Neural progenitor cell (in vitro differentiated cells): ENCODE measurements around the gene CCM2.

ENCODE experiments used
- CTCF ChIP-seq: fragments of 200-600 bp; sonication (generic); IDR thresholded peaks from 2 replicates; pipeline ENCODE4 v1.5.1; 2017; ENCODE audit warnings: antibody characterized with exemption, mild to moderate bottlenecking
- EZH2phosphoT487 ChIP-seq: fragments of 200-600 bp; sonication (generic); IDR thresholded peaks from 2 replicates; pipeline ENCODE4 v1.6.1; 2017; ENCODE audit warnings: antibody characterized with exemption

GRCh38 chr7:45089341-45089891 lies 89.4 kb downstream of the CCM2 start:
- TF ChIP-seq CTCF (no peak), EZH2phosphoT487 (no peak)
